Measurements from ENCODE around the gene MAZ.

DNA sequence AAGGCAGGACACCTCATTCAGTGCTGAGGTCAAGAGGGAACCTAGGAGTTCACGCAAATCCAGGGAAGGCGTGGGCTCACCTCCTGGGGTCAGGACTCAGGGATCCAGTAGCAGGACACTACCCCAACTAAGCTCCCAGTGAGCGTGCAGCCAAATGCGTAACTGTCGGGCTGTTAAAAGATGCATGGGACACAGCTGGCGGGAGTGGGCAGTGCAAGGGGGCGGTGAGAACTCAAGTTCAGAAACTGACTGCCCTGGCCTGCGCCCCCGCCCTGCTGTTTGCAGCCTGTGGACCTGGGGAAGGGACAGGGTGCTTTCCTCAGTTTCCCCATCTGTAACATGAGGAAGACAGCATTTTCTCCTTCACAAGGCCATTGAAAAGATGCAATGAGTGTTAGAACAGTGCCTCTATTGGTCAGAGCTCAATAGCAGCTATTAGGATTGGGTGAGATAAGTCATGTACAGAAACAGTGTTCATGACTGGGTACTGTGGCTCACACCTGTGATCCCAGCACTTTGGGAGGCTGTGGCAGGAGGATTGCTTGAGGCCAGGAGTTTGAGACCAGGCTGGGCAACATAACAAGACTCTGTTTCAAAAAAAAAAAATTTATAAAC, 36.5 kb downstream of the MAZ start:
- TF ChIP-seq TAF1 (IDR thresholded peaks at IDR 0.05; ENCODE audit: low read depth) (no peak), EP300 (conservative IDR thresholded peaks at IDR 0.05; ENCODE audit: poor library complexity, severe bottlenecking) (no peak), RAD21 (conservative IDR thresholded peaks at IDR 0.05) (no peak), EZH2 (IDR thresholded peaks at IDR 0.05; ENCODE audit: borderline replicate concordance, insufficient read depth, low read length, poor library complexity, severe bottlenecking) (no peak)
- TF ChIP-seq, protein P1, sequence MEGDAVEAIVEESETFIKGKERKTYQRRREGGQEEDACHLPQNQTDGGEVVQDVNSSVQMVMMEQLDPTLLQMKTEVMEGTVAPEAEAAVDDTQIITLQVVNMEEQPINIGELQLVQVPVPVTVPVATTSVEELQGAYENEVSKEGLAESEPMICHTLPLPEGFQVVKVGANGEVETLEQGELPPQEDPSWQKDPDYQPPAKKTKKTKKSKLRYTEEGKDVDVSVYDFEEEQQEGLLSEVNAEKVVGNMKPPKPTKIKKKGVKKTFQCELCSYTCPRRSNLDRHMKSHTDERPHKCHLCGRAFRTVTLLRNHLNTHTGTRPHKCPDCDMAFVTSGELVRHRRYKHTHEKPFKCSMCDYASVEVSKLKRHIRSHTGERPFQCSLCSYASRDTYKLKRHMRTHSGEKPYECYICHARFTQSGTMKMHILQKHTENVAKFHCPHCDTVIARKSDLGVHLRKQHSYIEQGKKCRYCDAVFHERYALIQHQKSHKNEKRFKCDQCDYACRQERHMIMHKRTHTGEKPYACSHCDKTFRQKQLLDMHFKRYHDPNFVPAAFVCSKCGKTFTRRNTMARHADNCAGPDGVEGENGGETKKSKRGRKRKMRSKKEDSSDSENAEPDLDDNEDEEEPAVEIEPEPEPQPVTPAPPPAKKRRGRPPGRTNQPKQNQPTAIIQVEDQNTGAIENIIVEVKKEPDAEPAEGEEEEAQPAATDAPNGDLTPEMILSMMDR (IDR thresholded peaks at IDR 0.05; ENCODE audit: poor library complexity, severe bottlenecking): no peak
